ENCODE data around the gene NPAS3. TPM values are rescaled to one million over a fixed set of nuclear protein-coding genes. Genes with fewer than 3 reads are reported as not detected.

The NPAS3 gene
- total RNA-seq, 2 experiments from 2014 or later = not detected

- Mint-ChIP-seq H3K27ac (no peak overlapping the region), H3K27me3 (ENCODE audit: low read depth) (no peaks in the 10 kb centered on the region), H3K4me1 (ENCODE audit: low read depth) (no peaks in the 10 kb centered on the region), H3K36me3 (ENCODE audit: low read depth) (no peaks in the 10 kb centered on the region), H3K9me3 (no peaks in the 10 kb centered on the region), H3K4me3 (no peak overlapping the region)
- intact Hi-C loops (cut with micrococcal nuclease) = no loop called here
- DNase-seq = no peak
- CTCF ChIA-PET = no interaction called here
Observed at GRCh38 chr14:33184587-33184986, 245.9 kb downstream of the NPAS3 start.

GRCh38 chr14:33186656-33187055, 248.0 kb downstream of the NPAS3 start:
- CTCF ChIA-PET = no interaction called here
- Mint-ChIP-seq H3K27me3 (ENCODE audit: low read depth) (no peaks in the 10 kb centered on the region), H3K9me3 (no peaks in the 10 kb centered on the region), H3K4me1 (ENCODE audit: low read depth) (no peaks in the 10 kb centered on the region), H3K36me3 (ENCODE audit: low read depth) (no peaks in the 10 kb centered on the region), H3K27ac (no peak overlapping the region), H3K4me3 (no peak overlapping the region)
- no peak for DNase-seq
- intact Hi-C loops (cut with micrococcal nuclease) = no loop called here

- Mint-ChIP-seq H3K4me1 (ENCODE audit: low read depth) (no peaks in the 10 kb centered on the region), H3K4me3 (no peak overlapping the region), H3K9me3 (peaks cover 2% of the 10 kb centered on the region), H3K27me3 (ENCODE audit: low read depth) (no peaks in the 10 kb centered on the region), H3K27ac (no peak overlapping the region), H3K36me3 (ENCODE audit: low read depth) (no peaks in the 10 kb centered on the region)
- intact Hi-C loops (cut with micrococcal nuclease) = no loop called here
- CTCF ChIA-PET = no interaction called here
- no peak for DNase-seq
Observed at GRCh38 chr14:33188880-33189279, 250.2 kb downstream of the NPAS3 start.

- CTCF ChIA-PET = no interaction called here
- H3K27me3 Mint-ChIP-seq (ENCODE audit: low read depth) = no peaks in the 10 kb centered on the region
- H3K36me3 Mint-ChIP-seq (ENCODE audit: low read depth) = no peaks in the 10 kb centered on the region
- H3K9me3 Mint-ChIP-seq = peaks cover 2% of the 10 kb centered on the region
- no peak for DNase-seq
- intact Hi-C loops (cut with micrococcal nuclease) = no loop called here
- no peak overlapping the region for H3K4me3 Mint-ChIP-seq
- no peaks in the 10 kb centered on the region for H3K4me1 Mint-ChIP-seq (ENCODE audit: low read depth)
- no peak overlapping the region for H3K27ac Mint-ChIP-seq
Observed at GRCh38 chr14:33191855-33192254, 253.2 kb downstream of the NPAS3 start.

GRCh38 chr14:33194551-33194950, 255.9 kb downstream of the NPAS3 start:
- intact Hi-C loops (cut with micrococcal nuclease) = no loop called here
- Mint-ChIP-seq H3K36me3 (ENCODE audit: low read depth) (no peaks in the 10 kb centered on the region), H3K27me3 (ENCODE audit: low read depth) (no peaks in the 10 kb centered on the region), H3K4me3 (no peak overlapping the region), H3K27ac (no peak overlapping the region), H3K9me3 (peaks cover 8% of the 10 kb centered on the region), H3K4me1 (ENCODE audit: low read depth) (no peaks in the 10 kb centered on the region)
- no peak for DNase-seq
- CTCF ChIA-PET = interaction anchor here (1.1 kb wide), 1 partner anchor 193 kb away, joined by 4 read pairs; no protein-coding TSS in a partner anchor

- H3K4me1 Mint-ChIP-seq (ENCODE audit: low read depth) = no peaks in the 10 kb centered on the region
Observed at GRCh38 chr14:33198684-33199083, 260.0 kb downstream of the NPAS3 start.

GRCh38 chr14:33201116-33201515, 262.4 kb downstream of the NPAS3 start:
- Mint-ChIP-seq H3K27ac (no peak overlapping the region), H3K27me3 (ENCODE audit: low read depth) (no peaks in the 10 kb centered on the region), H3K4me1 (ENCODE audit: low read depth) (no peaks in the 10 kb centered on the region), H3K36me3 (ENCODE audit: low read depth) (no peaks in the 10 kb centered on the region), H3K4me3 (no peak overlapping the region), H3K9me3 (peaks cover 7% of the 10 kb centered on the region)
- DNase-seq = no peak
- intact Hi-C loops (cut with micrococcal nuclease) = no loop called here
- CTCF ChIA-PET = interaction anchor here (0.6 kb wide), 1 partner anchor 143 kb away, joined by 3 read pairs; no protein-coding TSS in a partner anchor

More at GRCh38 chr14:33198684-33199083, 260.0 kb downstream of the NPAS3 start:
- DNase-seq = no peak
- Mint-ChIP-seq H3K27me3 (ENCODE audit: low read depth) (no peaks in the 10 kb centered on the region), H3K36me3 (ENCODE audit: low read depth) (no peaks in the 10 kb centered on the region), H3K27ac (no peak overlapping the region), H3K9me3 (peaks cover 7% of the 10 kb centered on the region), H3K4me3 (no peak overlapping the region)
- intact Hi-C loops (cut with micrococcal nuclease) = no loop called here
- CTCF ChIA-PET = no interaction called here

GRCh38 chr14:33206981-33207380, 268.3 kb downstream of the NPAS3 start:
- H3K4me3 Mint-ChIP-seq = no peak overlapping the region
- CTCF ChIA-PET = no interaction called here
- intact Hi-C loops (cut with micrococcal nuclease) = no loop called here
- H3K4me1 Mint-ChIP-seq (ENCODE audit: low read depth) = no peaks in the 10 kb centered on the region
- DNase-seq = no peak
- no peak overlapping the region for H3K27ac Mint-ChIP-seq
- H3K27me3 Mint-ChIP-seq (ENCODE audit: low read depth) = no peaks in the 10 kb centered on the region
- no peaks in the 10 kb centered on the region for H3K36me3 Mint-ChIP-seq (ENCODE audit: low read depth)
- H3K9me3 Mint-ChIP-seq = peaks cover 1% of the 10 kb centered on the region

- intact Hi-C loops (cut with micrococcal nuclease) = no loop called here
- H3K27ac Mint-ChIP-seq = no peak overlapping the region
- H3K36me3 Mint-ChIP-seq (ENCODE audit: low read depth) = no peaks in the 10 kb centered on the region
- no peaks in the 10 kb centered on the region for H3K4me1 Mint-ChIP-seq (ENCODE audit: low read depth)
- CTCF ChIA-PET = no interaction called here
- H3K27me3 Mint-ChIP-seq (ENCODE audit: low read depth) = no peaks in the 10 kb centered on the region
- peaks cover 1% of the 10 kb centered on the region for H3K9me3 Mint-ChIP-seq
- no peak for DNase-seq
- H3K4me3 Mint-ChIP-seq = no peak overlapping the region
Observed at GRCh38 chr14:33207467-33208017, 268.9 kb downstream of the NPAS3 start.

- CTCF ChIA-PET = interaction anchor here (0.6 kb wide), 1 partner anchor 1431 kb away, joined by 3 read pairs; no protein-coding TSS in a partner anchor
- Mint-ChIP-seq H3K4me3 (no peak overlapping the region), H3K9me3 (peaks cover 2% of the 10 kb centered on the region), H3K36me3 (ENCODE audit: low read depth) (no peaks in the 10 kb centered on the region), H3K4me1 (ENCODE audit: low read depth) (no peaks in the 10 kb centered on the region), H3K27ac (no peak overlapping the region), H3K27me3 (ENCODE audit: low read depth) (no peaks in the 10 kb centered on the region)
- intact Hi-C loops (cut with micrococcal nuclease) = no loop called here
- no peak for DNase-seq
Observed at GRCh38 chr14:33210311-33210710, 271.6 kb downstream of the NPAS3 start.

- no peak overlapping the region for H3K4me3 Mint-ChIP-seq
- no peak overlapping the region for H3K27ac Mint-ChIP-seq
- no peaks in the 10 kb centered on the region for H3K36me3 Mint-ChIP-seq (ENCODE audit: low read depth)
- DNase-seq = no peak
- intact Hi-C loops (cut with micrococcal nuclease) = no loop called here
- H3K4me1 Mint-ChIP-seq (ENCODE audit: low read depth) = no peaks in the 10 kb centered on the region
- H3K9me3 Mint-ChIP-seq = peaks cover 2% of the 10 kb centered on the region
- H3K27me3 Mint-ChIP-seq (ENCODE audit: low read depth) = no peaks in the 10 kb centered on the region
- CTCF ChIA-PET = no interaction called here
Observed at GRCh38 chr14:33218026-33218425, 279.3 kb downstream of the NPAS3 start.

GRCh38 chr14:33219957-33220356, 281.3 kb downstream of the NPAS3 start:
- CTCF ChIA-PET = no interaction called here
- H3K4me1 Mint-ChIP-seq (ENCODE audit: low read depth) = no peaks in the 10 kb centered on the region
- no peak for DNase-seq
- H3K9me3 Mint-ChIP-seq = peaks cover 1% of the 10 kb centered on the region
- H3K36me3 Mint-ChIP-seq (ENCODE audit: low read depth) = no peaks in the 10 kb centered on the region
- H3K27me3 Mint-ChIP-seq (ENCODE audit: low read depth) = no peaks in the 10 kb centered on the region
- no peak overlapping the region for H3K27ac Mint-ChIP-seq
- intact Hi-C loops (cut with micrococcal nuclease) = no loop called here
- H3K4me3 Mint-ChIP-seq = no peak overlapping the region

GRCh38 chr14:33229269-33229929, 290.7 kb downstream of the NPAS3 start:
- Mint-ChIP-seq H3K27ac (no peak overlapping the region), H3K9me3 (no peaks in the 10 kb centered on the region), H3K4me3 (no peak overlapping the region), H3K36me3 (ENCODE audit: low read depth) (no peaks in the 10 kb centered on the region), H3K4me1 (ENCODE audit: low read depth) (no peaks in the 10 kb centered on the region), H3K27me3 (ENCODE audit: low read depth) (no peaks in the 10 kb centered on the region)
- no peak for DNase-seq
- intact Hi-C loops (cut with micrococcal nuclease) = no loop called here
- CTCF ChIA-PET = no interaction called here

Measured in activated naive CD4-positive, alpha-beta T cell treated with anti-CD3 and anti-CD28 coated beads for 36 hours (primary cell).